Right renal pelvis (tissue), 4 donors: Measurements from ENCODE around the gene MUC16. TPM values are rescaled to one million over a fixed set of nuclear protein-coding genes. Genes with fewer than 3 reads are reported as not detected.
A peak's percentile ranks its signal among the peaks of the same experiment; 100 is the strongest.
"Not testable (repeated sequence)": the region's sequence is repeated elsewhere in the genome, so short reads cannot be mapped to it uniquely, and the experiment has no call there.

Source experiments
- DNase-seq, 4 donors: peaks; one replicate each; pipeline ENCODE4 v3.0.0-alpha.2; 2013; ENCODE audit warnings: low read depth in 4 of 4, low spot score in 3 of 4, missing footprints in 1 of 4
- polyA plus RNA-seq, 4 donors: library from polyadenylated mRNA; unstranded; fragments of 120-200 nt; gene quantifications; one replicate each; pipeline ENCODE4 v1.2.1, GENCODE V29; 2013; ENCODE audit not compliant: insufficient read length in 4 of 4

MUC16 gene
- polyA plus RNA-seq = under 1 TPM; 0.01 to 0.07 (median 0.04) TPM

- DNase-seq = no peak
These were observed at the start of gene MUC16 for GRCh38 chr19:9009935-9010651. Gene MUC16 (minus strand): TSS chr19:9010409.

- peak; percentile 32 to 76 (median 65) for DNase-seq
These were observed 48.9 kb upstream of the MUC16 start for GRCh38 chr19:9058905-9059667.

DNA sequence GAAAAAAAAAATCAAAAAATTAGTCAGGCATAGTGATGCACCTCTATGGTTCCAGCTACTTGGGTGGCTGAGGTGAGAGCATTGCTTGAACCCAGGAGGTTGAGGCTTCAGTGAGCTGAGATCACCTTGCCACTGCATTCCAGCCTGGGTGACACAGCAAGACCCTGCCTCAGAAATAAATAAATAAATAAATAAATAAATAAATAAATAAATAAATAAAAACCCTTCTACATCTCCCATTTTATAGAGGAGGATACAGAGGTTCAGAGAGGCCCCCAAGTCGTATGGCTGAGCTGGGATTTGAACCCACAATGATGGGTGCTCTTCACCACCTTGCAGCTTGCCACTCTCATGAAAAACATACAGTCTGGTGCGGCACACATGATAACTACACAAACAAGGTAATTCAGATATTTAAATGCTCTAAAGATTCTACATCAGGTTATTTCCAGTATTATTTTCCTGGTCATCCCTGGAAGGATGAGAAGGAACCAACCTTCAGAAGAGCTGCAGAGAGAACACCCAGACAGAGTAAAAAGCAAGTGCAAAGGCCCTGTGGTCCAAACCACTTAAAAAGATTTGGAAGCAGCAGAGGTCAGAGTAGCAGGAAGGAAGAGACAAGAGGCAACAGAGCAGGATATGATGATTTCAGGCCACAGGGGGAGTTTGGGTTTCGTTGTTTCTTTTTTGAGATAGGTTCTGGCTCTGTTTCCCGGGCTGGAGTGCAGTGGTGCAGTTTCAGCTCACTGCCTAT, 47.5 kb upstream of the MUC16 start:
- DNase-seq = no peak

DNA sequence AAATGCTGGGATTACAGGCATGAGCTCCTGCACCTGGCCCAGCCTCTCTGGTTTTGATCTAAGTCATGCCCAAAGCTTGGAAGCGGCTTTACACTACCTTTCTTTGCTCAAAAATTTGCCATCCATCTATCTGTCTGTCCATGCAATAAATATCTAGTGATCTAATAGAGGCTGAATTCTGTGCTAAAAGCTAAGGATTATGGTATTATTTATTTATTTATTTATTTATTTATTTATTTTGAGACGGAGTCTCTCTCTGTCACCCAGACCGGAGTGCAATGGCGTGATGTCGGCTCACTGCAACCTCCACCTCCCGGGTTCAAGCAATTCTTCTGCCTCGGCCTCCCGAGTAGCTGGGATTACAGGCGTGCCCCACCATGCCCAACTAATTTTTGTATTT, 45.9 kb upstream of the MUC16 start:
- DNase-seq = not testable (repeated sequence)

DNA sequence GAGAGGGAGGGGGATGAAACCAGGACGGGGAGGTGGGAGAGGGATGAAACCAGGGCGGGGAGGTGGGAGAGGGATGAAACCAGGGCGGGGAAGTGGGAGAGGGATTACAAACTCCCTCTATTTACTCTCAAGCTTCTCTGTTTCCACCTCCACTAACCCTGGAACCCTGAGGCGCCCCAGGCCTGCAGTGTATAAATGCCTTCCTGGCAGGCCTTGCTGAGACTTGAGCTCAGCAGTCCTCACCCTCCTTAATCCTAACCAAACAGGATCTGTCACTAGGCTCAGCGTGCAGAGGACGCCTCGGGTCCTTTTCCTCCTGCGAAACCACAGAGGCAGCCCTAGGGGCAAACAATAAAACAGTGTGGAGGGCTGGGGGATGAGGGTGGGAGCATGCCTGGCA, 44.6 kb upstream of the MUC16 start:
- DNase-seq = no peak

GRCh38 chr19:9054207-9054606, 44.0 kb upstream of the MUC16 start:
- no peak for DNase-seq

- DNase-seq = not testable (repeated sequence)
These were observed 43.5 kb upstream of the MUC16 start for GRCh38 chr19:9053674-9054073.

DNA sequence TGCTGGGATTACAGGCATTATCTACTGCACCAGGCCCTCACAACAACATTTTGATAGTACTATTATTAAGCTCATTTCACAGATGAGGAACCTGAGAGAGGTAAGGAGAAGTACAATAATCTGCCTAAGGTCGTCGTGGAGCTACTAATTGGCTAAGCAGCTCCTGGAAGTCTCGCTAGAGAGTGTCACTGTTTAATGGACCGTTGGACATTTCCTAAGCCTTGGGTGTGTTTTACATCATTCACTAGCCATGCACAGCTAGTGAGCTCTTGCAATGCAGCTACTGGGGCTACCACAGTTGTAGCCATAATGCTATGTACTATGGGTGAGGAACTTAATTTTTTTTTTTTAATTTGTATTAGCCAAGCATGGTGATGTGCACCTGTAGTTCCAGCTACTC, 42.7 kb upstream of the MUC16 start:
- no peak for DNase-seq

GRCh38 chr19:9046694-9047093, 36.5 kb upstream of the MUC16 start:
- DNase-seq = no peak

- DNase-seq = no peak
These were observed 34.2 kb upstream of the MUC16 start for GRCh38 chr19:9044449-9044848.

- no peak for DNase-seq
These were observed 33.3 kb upstream of the MUC16 start for GRCh38 chr19:9043524-9043923.

DNA sequence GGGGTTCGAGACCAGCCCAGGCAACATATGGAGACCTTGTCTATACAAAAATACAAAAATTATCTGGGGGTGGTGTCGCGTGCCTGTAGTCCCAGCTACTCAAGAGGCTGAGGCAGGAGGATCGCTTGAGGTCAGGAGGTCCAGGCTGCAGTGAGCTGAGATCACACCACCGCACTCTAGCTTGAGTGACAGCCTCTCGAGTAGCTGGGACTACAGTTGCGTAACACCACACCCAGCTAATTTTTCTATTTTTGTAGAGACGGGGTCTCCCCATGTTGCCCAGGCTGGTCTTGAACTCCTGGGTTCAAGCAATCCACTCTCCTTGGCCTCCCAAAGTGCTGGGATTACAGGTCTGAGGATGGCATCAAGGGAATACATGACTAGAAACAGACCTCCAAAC, 30.8 kb upstream of the MUC16 start:
- no peak for DNase-seq

DNA sequence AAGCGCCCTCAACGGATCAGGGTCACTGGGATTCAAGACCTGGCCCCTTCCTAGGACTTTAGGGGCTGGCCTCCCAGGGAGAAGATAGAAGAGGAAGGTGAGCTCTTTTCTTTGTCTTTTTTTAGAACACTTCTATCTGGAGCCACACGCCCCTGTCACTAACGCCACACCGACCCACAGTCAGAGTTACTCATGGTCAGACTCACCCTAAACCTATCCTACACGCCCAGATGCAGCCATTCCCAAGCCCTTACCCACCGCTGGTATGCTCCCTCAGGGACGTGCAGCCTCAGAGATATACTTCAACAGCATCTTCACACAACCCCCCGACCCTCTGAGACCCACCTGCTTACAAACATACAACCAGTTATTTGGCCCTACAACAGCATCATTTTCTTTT, 29.9 kb upstream of the MUC16 start:
- no peak for DNase-seq

- DNase-seq = no peak
These were observed 29.5 kb upstream of the MUC16 start for GRCh38 chr19:9039728-9040127.

- DNase-seq = no peak
These were observed 27.3 kb upstream of the MUC16 start for GRCh38 chr19:9037400-9038062.

DNA sequence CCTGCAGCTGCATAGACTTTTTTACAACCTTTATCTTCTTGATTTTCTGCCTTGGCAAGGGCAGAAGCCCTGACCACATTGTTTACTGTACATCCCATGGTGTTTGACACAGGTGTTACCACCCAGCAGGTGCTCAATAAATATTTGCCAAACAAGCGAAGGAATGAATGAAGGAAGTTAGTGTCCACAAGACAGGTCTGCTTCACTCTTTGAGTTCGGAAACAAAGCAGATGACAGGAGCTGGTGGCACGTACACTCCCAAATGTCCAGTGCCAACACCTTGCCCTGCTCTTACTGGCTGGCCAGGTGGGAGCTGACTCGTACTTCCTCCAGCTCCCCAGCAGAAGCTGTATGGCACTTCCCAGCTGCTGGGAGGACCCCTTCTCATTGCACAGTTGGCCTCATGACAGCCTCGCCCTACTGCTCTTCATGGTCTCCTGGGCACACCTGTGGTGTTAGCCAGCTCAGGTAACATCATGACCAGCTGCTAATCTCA, 22.0 kb upstream of the MUC16 start:
- peak in 2 of 4 donors; percentile 35 to 40 for DNase-seq

DNA sequence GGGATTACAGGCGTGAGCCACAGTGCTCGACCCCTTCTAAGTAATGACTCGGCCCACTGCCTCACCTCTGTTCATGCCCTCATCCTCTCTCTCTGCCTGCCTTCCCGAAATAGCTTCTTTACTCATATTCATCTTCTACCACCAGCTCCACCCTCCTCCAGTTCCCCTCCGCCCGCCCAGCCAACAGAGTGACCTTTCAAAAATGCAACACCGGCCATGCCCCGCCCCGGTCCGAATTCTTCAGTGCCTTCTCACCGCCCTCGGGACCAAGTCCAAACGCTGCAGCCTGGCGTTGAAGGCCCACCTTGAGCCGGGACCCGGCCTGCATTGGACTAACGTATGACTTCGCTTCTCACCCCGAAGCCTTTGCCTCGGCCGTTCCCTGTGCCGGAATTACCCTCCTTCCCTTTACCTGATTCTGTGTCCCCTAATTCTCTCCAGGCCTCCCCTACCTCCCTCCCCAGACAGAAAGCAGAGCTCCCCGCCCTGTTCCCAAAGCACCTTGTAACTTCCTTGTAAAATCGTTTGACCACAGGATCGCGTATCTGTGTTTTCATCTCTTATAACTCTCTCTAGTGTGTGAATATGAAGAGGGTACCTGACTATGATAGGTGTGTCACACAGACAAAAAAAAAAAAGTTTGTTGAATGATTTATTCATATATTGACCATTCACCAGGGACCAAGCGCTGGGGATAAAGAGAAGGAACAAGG, 8.1 kb upstream of the MUC16 start:
- no peak for DNase-seq

- DNase-seq = no peak
These were observed 4.6 kb upstream of the MUC16 start for GRCh38 chr19:9014803-9015202.

DNA sequence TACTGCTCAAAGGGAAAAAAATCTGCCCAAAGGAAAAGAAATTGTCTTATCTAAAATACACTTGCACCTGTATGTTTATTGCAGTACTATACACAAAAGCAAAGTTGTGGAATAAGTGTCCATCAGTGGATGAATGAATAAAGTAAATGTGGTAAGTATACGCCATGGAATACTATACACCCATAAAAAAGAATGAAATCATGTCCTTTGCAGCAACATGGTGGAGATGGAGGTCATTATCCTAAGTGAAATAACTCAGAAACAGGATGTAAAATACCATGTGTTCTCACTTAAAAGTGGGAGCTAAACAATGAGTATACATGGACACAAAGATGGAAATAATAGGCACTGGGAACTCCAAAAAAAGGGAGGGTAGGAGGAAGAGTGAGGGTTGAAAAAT, 3.8 kb upstream of the MUC16 start:
- DNase-seq = no peak

GRCh38 chr19:9011875-9012274, 1.7 kb upstream of the MUC16 start:
- DNase-seq = no peak
